HG03025 (cell line): ENCODE measurements around the gene PLXDC2.
"Not testable (repeated sequence)": the region's sequence is repeated elsewhere in the genome, so short reads cannot be mapped to it uniquely, and the experiment has no call there.

ENCODE experiments used
- ATAC-seq: cut with Tn5 transposase; IDR thresholded peaks from one replicate; pipeline ENCODE4 v1.9.1; 2021; ENCODE audit warnings: mild to moderate bottlenecking, moderate library complexity; ENCODE audit not compliant: unreplicated experiment, low FRiP score

Gene PLXDC2

DNA sequence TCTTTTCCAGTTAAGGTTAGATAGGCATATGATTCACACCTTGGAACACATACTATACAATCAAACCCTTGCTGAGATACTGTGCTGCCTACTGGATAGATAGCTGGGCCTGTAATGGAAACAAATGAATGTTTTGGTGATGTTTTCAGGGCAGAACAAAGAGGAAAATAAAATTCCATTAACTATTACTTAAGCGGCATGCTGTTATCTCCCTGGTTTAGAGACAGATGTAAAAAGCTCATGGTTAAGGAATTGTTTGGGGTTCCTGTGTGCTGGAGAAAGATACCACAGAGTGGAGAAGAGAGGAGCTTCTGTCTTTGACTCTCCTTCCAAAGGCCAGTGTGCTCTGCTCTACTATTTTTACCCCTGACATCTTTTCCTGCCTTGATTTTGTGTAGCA lies 341.1 kb downstream of the PLXDC2 start:
- ATAC-seq: no peak

DNA sequence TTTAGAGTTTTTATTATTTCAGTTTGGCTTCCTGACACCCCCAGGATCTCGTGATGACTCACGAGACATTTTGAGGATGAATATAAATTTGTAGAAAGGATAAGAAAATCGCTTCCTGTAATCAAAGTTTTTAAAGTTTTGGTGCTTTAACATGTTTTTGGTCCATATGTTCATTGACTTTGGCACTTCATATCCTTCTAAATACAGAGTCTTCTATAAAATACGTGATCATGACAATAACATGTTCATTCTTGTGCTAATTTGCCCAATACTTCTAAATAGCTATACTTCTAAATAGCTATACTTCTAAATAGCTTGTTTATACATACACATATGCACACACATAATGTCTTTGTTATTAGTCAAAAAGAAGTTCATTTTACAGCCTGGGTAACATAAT lies 341.9 kb downstream of the PLXDC2 start:
- ATAC-seq: no peak

DNA sequence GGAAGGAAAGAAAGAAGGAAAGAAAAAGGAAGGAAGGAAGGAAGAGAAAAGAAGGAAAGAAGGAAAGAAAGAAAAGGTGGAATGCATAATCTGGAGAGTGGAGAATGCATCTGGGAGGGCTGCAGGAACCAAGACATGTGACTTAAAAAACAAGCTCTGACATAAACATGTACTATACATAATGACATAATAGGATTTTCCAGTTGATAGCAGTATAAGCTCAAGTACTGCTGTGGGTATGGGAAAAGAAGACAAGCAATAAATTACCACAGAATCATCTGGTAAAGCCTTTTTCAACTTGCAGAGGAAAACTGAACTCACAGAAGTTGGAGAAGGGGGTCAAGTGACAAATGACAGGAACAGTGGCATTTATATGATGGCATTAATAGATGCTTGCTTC lies 345.9 kb downstream of the PLXDC2 start:
- ATAC-seq: no peak

DNA sequence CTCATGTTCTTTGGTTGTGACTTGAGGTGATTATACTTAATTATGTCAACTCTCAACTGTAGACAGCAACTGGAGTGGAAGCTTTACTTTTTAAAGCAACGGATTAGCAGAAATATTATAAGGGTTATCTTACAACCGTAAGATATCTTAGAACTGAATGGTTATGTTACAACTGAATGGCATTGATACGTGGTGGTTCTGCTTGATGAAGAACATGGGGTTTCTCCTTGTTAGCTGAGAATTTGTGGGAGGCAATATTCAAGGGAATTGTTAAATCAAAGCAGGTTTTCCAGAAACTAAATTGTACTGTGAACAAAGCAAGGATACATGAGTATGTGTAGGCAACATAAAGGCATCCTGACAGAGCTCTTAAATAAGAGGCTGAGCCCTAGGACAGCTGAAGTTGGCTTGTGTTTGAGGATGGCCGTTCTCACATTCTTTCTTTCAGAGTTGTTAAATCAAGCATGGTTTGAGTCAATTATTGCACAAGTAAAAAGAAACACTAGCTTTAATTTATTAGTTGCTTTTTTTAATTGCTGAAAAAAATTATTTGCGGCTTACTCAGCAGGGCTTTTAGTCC lies 350.0 kb downstream of the PLXDC2 start:
- no peak for ATAC-seq

DNA sequence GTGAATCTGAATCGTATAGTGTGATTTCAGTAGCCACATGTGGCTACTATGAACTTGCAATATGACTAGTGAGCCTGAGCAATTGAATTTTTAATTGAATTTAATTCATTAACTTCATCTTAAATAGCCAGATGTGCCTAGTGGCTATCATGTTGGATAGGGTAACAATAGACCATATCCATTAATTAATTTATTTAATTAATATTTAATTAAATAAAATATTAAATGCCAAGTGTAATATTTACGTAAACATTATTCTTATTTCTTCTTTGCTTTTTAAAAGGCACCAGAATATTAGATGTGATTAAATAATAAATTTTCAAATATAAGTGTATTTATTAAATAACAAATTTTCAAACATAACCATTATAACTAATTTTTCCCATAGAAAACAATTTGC lies 354.4 kb downstream of the PLXDC2 start:
- ATAC-seq: no peak

DNA sequence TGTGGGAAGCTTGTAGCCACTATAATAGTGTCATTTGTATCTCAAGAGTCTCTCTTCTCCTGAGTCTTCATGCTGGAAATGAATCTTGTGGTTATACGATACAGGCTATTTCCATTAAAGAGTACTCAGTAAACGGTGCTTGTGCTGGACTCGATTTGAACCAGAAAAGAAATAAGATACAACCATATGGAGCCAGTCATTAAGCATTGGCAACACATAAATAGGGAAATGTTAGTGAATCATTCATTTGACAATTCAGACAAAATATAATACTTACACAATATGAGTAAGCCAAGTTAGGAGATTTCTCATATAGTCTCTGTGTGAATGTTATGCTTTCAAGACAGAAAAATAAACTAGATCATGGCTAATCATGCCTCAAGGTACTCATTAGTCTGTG lies 356.8 kb downstream of the PLXDC2 start:
- no peak for ATAC-seq

DNA sequence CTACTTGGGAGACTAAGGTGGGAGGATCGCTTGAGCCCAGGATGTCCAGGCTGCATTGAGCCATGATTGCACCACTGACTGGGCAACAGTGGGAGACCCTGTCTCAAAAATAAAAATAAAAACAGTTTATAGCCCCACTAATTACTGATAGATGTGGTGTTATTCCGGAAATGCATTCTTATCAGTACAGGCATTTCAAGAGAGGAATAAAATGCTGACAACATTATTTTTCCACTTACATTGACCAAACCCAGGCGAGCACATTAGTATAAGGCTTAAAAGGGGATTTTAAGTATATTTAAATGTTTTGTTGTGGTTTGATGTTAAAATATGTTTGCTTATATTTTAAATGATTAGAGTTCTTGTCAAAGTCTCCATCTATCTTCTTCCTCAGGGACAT lies 359.5 kb downstream of the PLXDC2 start:
- no peak for ATAC-seq

DNA sequence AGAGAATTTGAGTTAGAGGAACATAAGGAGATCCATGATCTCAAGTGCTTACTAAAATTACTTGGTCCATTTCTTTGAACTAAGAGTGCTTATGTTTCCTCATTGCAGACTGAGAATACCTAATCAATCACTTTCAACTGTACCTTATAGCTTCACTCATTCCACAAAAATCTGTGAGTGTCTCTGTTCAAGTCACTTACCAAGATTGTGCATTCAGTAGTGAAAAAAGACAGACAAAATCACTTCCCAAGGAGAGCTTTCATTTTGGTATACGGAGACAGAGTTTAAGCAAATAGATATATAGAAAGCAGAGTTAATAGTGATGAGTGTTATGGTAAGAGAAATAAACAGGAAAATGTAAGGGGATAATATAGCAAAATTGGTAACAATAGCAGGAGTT lies 364.5 kb downstream of the PLXDC2 start:
- no peak for ATAC-seq

DNA sequence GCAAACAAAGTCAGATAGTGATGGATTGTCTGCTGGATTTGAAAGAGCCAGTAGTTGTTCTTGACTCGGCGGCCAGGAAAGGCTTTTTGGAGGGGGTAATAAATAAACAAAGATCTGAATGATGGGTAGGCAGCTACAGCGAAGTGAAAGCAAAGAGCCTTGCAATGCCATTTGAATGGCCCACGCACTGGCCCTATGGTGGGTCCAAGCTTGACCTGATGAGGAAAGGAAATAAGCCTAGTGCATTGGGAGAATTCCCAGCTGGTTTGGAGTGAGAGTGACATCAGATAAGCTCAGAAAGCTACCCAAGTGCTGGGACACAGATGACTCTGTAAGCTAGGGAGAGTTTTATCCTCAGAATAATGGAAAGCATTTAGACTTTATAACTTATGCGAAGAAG lies 365.2 kb downstream of the PLXDC2 start:
- no peak for ATAC-seq

DNA sequence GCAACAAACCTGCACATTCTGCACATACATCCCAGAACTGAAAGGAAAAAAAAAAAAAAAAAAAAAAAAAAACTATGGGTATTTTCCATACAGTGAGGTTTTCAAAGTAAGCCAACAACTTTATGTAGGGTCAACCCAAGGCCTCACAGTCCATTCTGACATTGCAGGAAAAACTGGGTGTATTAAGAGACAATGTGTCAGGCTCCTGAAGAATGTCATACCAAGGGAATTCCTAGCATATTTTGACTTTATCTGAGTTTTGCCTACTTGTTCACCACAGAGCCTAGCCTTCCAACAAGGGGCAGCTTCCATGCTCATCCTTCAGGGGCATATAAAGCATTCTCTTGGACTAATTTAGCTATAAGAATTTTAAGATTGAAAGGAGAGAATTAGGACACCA lies 368.9 kb downstream of the PLXDC2 start:
- no peak for ATAC-seq

DNA sequence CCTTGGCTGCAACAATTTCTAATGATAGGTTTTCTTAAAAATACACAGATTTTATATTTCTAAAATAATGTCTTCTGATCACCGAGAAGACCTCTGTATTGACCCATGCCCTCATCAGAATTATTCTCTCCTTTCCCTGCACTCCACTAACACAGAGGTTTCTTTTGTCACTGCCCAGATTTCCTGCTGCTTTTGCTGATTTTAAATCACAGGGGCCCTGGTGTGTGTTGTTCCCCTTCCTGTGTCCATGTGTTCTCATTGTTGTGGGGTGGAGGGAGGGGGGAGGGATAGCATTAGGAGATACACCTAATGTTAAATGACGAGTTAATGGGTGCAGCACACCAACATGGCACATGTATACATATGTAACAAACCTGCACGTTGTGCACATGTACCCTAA lies 375.2 kb downstream of the PLXDC2 start:
- ATAC-seq: not testable (repeated sequence)

DNA sequence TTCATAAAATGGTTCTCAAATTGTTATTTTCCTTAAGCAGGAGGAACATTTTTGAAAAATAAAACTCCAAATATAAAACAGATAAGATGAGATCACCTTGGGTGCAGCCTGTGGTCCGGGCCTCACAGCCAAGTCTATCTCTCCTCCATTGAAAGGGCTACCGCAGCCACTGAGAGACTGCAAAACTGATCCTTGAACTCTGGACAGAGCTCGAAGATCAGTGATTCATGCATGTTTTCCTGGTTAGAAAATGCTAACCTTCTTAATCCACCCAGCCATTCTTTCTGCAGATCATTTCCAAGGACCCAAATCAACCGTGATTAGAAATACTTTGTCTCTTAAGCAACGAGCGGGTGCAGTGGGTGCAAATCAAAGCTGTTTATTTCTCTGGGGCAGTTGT lies 378.8 kb downstream of the PLXDC2 start:
- ATAC-seq: no peak

DNA sequence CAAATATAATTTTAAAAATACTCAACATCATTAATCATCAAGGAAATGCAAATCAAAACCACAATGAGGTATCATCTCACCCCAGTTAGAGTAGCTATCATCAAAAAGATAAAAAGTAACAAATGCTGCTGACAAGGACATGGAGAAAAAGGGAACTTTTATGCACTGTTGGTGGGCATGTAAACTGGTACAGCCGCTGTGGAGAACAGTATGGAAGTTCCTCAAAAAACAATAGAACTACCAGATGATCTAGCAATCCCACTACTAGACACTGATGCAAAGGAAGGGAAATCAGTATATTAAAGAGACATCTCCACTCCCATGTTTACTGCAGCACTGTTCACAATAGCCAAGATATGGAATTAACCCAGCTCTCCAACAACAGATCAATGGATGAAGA lies 384.5 kb downstream of the PLXDC2 start:
- no peak for ATAC-seq

DNA sequence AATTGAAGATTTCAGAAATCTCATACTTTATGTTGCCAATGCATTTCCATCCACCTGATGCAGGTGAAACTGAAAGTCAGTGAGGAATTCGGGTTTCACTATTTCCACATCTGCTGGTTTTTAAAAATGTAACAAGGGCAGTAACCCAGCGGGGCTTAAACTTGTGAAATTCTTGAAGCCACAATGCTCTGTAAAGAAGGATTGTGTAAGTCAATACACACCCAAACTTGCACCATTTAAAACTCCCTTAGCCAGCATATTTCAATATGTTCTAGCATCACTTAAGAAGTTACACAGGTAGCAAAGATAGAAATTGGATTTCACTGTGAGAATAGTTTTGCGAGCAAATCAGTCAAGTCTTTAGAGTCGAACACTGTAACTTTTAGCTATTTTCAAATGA lies 386.1 kb downstream of the PLXDC2 start:
- no peak for ATAC-seq

DNA sequence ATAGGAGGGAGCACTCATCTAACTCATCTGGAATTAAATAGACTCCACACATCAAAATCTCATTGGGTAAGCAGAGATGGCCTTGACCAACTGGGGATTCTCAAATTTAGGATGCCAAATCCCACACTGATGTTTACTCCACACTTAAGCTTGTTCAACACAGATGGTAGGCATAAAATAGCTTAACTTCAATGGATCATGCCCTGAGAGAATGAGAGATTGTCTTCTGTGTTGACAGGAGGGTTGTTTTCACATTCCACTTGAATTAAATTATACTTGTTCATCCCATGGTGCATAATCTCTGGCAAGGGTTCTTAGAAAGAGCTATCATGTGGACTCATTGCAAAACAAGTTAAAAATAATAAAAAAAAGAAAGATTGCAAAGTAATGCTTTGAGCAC lies 391.4 kb downstream of the PLXDC2 start:
- no peak for ATAC-seq

DNA sequence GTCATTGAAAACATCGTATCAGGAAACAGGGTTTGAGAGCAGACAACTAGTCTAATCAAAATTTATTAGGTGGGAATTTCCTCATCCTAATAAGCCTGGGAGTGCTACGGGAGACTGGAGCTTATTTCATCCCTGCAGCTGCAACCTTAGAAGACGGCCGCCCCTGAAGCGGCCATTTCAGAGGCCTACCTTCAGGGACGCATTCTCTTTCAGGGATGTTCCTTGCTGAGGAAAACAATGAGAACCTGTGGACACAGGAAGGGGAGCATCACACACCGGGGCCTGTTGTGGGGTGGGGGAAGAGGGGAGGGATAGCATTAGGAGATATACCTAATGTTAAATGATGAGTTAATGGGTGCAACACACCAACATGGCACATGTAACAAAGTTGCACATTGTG lies 392.9 kb downstream of the PLXDC2 start:
- not testable (repeated sequence) for ATAC-seq

DNA sequence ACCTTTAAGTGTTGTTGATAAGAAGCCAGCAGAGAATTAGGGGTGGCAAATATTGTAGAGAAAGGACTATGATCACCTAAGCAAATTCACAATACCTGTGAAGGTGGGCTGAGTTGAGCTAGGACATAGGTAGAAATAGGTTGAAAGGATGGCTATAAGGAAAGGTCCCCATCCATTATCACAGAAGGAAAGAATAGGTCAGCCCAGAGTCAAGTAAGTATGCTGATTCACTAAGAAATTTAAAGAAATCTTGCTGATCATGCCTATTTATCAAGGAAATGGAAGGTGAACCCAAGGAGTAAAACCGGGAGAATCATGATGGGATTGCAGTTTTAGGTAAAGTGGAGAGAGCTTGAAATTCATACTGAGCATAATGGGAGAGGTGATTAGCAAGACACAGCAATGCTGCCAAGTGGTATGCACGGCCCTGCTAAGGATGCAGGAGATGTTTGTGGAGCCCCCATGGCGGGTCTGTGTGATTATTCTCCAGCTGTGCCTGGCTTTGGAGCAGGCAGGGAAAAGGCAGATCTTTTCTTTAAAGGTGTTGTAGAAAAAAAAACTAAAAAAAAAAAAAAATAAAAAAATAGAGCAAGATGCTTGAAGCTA lies 399.4 kb downstream of the PLXDC2 start:
- no peak for ATAC-seq

DNA sequence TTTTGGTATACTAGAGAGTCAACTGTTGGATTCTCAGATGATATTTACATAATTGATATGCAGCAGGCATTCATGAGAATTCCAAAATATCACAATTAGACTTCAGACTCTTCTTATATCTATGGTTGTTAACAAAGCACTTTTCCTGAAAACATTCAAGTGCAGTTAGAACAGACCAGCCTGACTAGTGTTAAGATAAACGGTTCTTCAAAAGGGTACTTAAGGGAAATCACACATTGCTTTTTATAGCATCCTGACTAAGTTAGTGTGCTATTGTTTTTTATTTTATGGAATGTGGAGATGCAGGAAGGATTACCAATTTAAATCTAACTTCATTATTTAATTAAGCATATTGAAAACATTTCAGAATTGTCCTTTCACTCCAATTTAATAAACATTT lies 405.1 kb downstream of the PLXDC2 start:
- ATAC-seq: no peak

DNA sequence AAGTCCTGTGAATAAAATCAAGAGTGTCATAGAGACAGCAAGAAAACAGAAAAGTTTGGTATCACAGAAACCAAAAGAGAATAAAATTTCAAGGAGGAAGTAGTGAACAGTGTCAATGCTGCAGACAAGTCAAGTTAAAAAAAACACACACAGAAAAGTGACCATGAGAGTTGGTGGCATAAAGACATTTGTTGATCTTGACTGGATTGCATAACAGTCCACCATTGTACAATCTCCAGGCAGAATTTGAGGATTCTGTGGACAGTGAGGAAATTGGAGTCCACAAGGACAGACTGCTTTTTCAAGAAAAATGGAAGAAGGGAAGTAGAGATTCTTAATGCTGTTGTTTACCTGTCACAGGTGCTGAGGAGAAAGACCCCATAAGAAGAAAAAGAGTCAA lies 412.5 kb downstream of the PLXDC2 start:
- ATAC-seq: no peak

DNA sequence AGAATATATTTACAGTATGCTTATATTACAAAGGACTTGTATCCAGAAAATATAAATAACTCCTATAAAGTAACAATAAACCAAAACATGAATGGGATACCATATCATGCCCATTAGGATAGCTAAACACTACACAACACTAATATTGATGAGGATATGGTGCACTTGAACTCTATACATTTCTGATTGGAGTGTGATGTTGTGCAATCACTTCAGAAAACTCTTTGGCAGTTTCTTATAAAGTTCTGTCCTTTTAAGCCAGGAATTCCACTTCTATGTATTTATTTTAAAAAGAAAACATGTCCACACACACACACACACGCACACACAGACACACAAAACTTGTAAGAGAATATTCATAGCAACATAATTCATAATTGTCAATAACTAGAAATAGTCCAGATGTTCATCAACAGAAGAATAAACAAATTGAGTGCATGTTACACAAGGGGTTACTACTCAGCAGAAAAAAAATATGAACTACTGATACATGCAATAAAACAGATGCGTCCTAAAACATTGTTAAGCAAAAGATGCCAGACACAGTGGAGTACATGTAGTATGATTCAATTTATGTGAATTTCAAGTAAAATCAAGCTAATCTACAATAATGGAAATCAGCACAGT lies 416.0 kb downstream of the PLXDC2 start:
- ATAC-seq: no peak

DNA sequence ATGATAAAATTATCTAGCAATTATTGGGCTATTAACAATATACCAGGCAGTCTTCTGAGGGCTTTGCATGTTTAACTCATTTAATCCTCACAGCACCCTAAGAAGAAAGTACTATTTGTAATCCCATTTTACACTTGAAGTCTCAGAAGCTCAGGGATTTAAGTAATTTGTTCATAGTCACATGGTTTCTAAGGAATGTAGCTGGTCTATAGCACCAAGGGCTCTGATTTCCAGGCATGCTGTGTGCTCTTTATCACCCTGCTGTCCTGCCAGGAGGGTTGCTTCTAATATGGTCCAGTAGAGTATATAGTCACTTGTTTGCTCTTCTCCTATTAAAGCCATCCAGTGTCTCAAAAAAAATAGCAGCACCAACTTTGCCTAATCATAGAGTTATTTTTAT lies 417.2 kb downstream of the PLXDC2 start:
- no peak for ATAC-seq

DNA sequence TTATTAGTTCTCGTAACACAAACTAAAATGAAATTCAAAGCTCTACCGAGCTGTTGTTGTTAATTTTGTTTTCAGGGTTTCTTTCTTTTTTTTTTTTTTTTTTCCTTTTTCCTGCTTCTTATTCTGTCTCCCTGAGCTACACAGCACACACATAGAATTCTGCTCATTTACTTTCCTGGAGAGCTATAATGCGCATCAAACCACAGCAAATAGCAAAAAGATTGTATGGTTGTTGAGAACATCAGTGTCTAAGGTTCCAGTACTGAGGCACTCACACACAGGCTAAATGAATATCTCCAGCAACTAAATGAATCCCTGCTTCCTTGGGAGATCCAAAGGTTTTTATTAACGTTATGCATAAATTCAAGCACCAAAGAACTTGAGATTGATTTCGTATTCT lies 418.3 kb downstream of the PLXDC2 start:
- no peak for ATAC-seq
